GM10266 (cell line): ENCODE results near the gene APOBR.
"Not testable (repeated sequence)": the region's sequence is repeated elsewhere in the genome, so short reads cannot be mapped to it uniquely, and the experiment has no call there.

Source experiments
- DNase-seq: peaks from one replicate; pipeline ENCODE4 v3.0.0; 2012; ENCODE audit errors: extremely low spot score
- CTCF ChIP-seq: IDR thresholded peaks from 2 replicates; pipeline ENCODE4 v1.5.1; 2012; ENCODE audit warnings: mild to moderate bottlenecking, low read depth; ENCODE audit not compliant: control insufficient read depth, insufficient read depth; ENCODE audit errors: missing control alignments

Gene APOBR

GRCh38 chr16:28524681-28525171 lies 30.3 kb downstream of the APOBR start:
- TF ChIP-seq CTCF: no peak
- DNase-seq: no peak

GRCh38 chr16:28526201-28527099 lies 32.0 kb downstream of the APOBR start:
- DNase-seq: no peak
- TF ChIP-seq CTCF: no peak

GRCh38 chr16:28527100-28527785 lies 32.8 kb downstream of the APOBR start:
- DNase-seq: not testable (repeated sequence)

- DNase-seq: no peak
- TF ChIP-seq CTCF: no peak
Observed at GRCh38 chr16:28527985-28528384, 33.5 kb downstream of the APOBR start.

GRCh38 chr16:28528463-28528867 lies 34.0 kb downstream of the APOBR start:
- no peak for DNase-seq
- no peak for TF ChIP-seq CTCF

GRCh38 chr16:28529124-28529523 lies 34.7 kb downstream of the APOBR start:
- TF ChIP-seq CTCF: no peak
- DNase-seq: no peak

- no peak for DNase-seq
- no peak for TF ChIP-seq CTCF
Observed at GRCh38 chr16:28531777-28532744, 37.6 kb downstream of the APOBR start.
